HG03045 (cell line): ENCODE data around the gene FCHSD2.
"Not testable (repeated sequence)": the region's sequence is repeated elsewhere in the genome, so short reads cannot be mapped to it uniquely, and the experiment has no call there.

Experiments used
- ATAC-seq: cut with Tn5 transposase; IDR thresholded peaks from one replicate; pipeline ENCODE4 v1.9.1; 2021; ENCODE audit warnings: mild to moderate bottlenecking, moderate library complexity; ENCODE audit not compliant: unreplicated experiment

The FCHSD2 gene

GRCh38 chr11:72811686-72812085 is 330.4 kb downstream of the FCHSD2 start:
- not testable (repeated sequence) for ATAC-seq

GRCh38 chr11:72808331-72808798 is 333.8 kb downstream of the FCHSD2 start:
- ATAC-seq = no peak

GRCh38 chr11:72807792-72808191 is 334.3 kb downstream of the FCHSD2 start:
- no peak for ATAC-seq

GRCh38 chr11:72807021-72807693 is 335.0 kb downstream of the FCHSD2 start:
- ATAC-seq = no peak

- not testable (repeated sequence) for ATAC-seq
These were observed 335.7 kb downstream of the FCHSD2 start for GRCh38 chr11:72806378-72806777.

- ATAC-seq = no peak
These were observed 336.9 kb downstream of the FCHSD2 start for GRCh38 chr11:72805216-72805615.

- ATAC-seq = no peak
These were observed 339.3 kb downstream of the FCHSD2 start for GRCh38 chr11:72802822-72803221.

- ATAC-seq = no peak
These were observed 342.7 kb downstream of the FCHSD2 start for GRCh38 chr11:72799441-72799840.

GRCh38 chr11:72798361-72798760 is 343.8 kb downstream of the FCHSD2 start:
- no peak for ATAC-seq

GRCh38 chr11:72793425-72794367 is 348.4 kb downstream of the FCHSD2 start, which contains the start of gene STARD10:
STARD10 (minus strand) TSS chr11:72794047; CDS start chr11:72781181, 12,866 bp downstream.
- peak; percentile 93 for ATAC-seq

GRCh38 chr11:72793076-72793424 is 349.1 kb downstream of the FCHSD2 start:
- ATAC-seq = no peak

- no peak for ATAC-seq
These were observed 349.6 kb downstream of the FCHSD2 start for GRCh38 chr11:72792437-72793021.

- not testable (repeated sequence) for ATAC-seq
These were observed 350.9 kb downstream of the FCHSD2 start for GRCh38 chr11:72791228-72791627.

- ATAC-seq = no peak
These were observed 352.5 kb downstream of the FCHSD2 start for GRCh38 chr11:72789493-72790131.

- ATAC-seq = no peak
These were observed 353.9 kb downstream of the FCHSD2 start for GRCh38 chr11:72788241-72788640.

- ATAC-seq = no peak
These were observed 354.7 kb downstream of the FCHSD2 start for GRCh38 chr11:72787216-72788104.
